ENCODE measurements around the gene MMP17. TPM values are rescaled to one million over a fixed set of nuclear protein-coding genes. Genes with fewer than 3 reads are reported as not detected.

The MMP17 gene
- total and polyA plus RNA-seq, 9 donors: 0.78 to 15.6 (median 13.3) TPM

- 51 to 55% (median 53%) methylated on average over 22 to 24 of the region's 24 CpGs for WGBS, 3 donors
- no peak for TF ChIP-seq EP300 (IDR thresholded peaks at IDR 0.05)
- no peak for TF ChIP-seq POLR2A (IDR thresholded peaks at IDR 0.05)
- Histone ChIP-seq H3K27me3 (no peaks in the 10 kb centered on the region), H3K9me3 (no peaks in the 10 kb centered on the region), H3K27ac (no peak overlapping the region), H3K4me1 (ENCODE audit: insufficient read depth) (no peaks in the 10 kb centered on the region), H3K36me3 (no peaks in the 10 kb centered on the region), H3K4me3 (no peak overlapping the region)
- DNase-seq: peak in 1 of 5 donors; percentile 32
- intact Hi-C loops (cut with DNase I): no loop called here
Observed at GRCh38 chr12:131852551-131853299, 24.5 kb downstream of the MMP17 start.

DNA sequence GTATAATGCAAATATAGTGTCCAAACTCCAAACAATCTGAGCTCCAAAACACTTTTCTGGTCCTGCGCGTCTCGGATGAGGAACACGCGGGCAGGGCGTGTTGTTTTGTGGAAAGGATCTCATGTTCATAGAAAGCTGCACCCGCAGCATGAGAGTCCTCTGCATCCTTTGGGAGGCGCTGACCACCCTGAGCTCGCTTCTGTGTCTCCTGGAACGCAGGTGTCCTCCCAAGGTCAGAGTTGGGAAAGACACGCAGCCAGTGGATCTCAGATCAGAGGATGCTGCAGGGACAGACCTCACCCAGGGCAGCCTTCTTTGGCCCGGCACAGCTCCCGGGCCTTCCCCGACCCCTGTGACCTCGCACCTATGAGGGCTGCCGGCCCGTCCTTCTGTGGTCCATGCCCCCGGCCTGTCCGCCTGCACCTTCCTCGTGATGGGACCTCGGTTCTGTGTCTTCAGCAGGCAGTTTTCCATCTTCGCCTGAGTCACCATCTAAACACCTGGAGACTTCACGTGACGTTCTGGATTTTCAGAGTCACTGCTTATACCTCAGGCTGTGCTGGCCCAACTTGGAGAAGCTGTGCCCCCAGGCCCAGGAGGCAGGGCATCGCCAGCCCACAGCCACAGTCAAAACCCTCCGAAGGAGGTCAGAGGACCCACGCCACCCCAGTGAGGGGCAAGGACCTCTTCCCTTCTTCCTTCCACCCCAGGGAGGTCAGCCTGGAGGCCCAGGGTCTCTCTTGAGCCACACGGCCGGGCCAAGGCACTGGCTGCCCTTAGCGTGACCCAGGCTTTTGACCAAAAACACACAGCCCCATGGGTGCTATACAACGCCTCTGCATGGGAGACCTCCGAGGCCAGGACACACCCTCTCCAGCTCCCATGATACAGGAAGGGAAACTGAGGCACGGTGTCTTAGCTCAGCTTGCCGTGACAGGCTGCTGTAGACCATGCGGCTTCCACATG, 25.9 kb downstream of the MMP17 start:
- WGBS, 3 donors: 69 to 75% (median 73%) methylated on average over 35 of the region's 35 CpGs
- peak in 1 of 5 donors; percentile 31 for DNase-seq
- Histone ChIP-seq H3K27ac (no peak overlapping the region), H3K4me3 (no peak overlapping the region), H3K27me3 (no peaks in the 10 kb centered on the region), H3K4me1 (ENCODE audit: insufficient read depth) (no peaks in the 10 kb centered on the region), H3K9me3 (no peaks in the 10 kb centered on the region), H3K36me3 (no peaks in the 10 kb centered on the region)
- TF ChIP-seq POLR2A (IDR thresholded peaks at IDR 0.05) (no peak), CTCF (IDR thresholded peaks at IDR 0.05) (no peak), EP300 (IDR thresholded peaks at IDR 0.05) (no peak)
- intact Hi-C loops (cut with DNase I): loop anchor here in 1 of 4 donors (1.0 kb wide), 1 partner anchor 25 kb away; no protein-coding TSS in a partner anchor

DNA sequence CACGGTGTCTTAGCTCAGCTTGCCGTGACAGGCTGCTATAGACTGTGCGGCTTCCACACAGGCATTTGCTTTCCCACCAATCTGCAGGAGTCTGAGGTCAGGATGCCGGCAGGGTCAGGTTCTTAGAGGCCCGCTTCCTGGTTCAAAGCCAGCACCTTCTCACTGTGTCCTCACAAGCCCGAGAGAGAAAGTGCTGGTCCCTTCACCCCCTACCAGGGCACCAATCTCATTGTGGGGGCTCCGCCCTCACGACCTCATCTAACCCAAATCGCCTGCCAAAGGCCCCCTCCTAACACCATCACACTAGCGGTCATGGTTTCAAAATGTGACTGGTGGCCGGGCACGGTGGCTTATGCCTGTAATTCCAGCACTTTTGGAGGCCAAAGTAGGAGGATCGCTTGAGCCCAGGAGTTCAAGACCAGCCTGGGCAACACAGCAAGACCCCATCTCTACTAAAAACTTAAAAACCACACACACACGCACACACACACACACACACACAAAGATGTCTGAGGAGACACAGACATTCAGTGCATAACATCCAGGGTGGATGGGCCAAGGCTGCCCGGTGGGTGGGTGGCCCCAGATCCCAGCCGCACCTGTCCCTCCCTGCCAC, 26.8 kb downstream of the MMP17 start:
- Histone ChIP-seq H3K36me3 (no peaks in the 10 kb centered on the region), H3K4me1 (ENCODE audit: insufficient read depth) (no peaks in the 10 kb centered on the region), H3K27ac (no peak overlapping the region), H3K27me3 (no peaks in the 10 kb centered on the region), H3K9me3 (no peaks in the 10 kb centered on the region), H3K4me3 (no peak overlapping the region)
- intact Hi-C loops (cut with DNase I): loop anchor here in 1 of 4 donors (1.0 kb wide), 1 partner anchor 26 kb away; no protein-coding TSS in a partner anchor
- no peak for TF ChIP-seq EP300 (IDR thresholded peaks at IDR 0.05)
- DNase-seq: peak in 1 of 5 donors; percentile 29
- WGBS, 3 donors: 64 to 80% (median 77%) methylated on average over 16 of the region's 16 CpGs

GRCh38 chr12:131855521-131856142, 27.4 kb downstream of the MMP17 start:
- Histone ChIP-seq H3K4me3 (no peak overlapping the region), H3K27ac (no peak overlapping the region), H3K36me3 (no peaks in the 10 kb centered on the region), H3K4me1 (ENCODE audit: insufficient read depth) (no peaks in the 10 kb centered on the region), H3K27me3 (no peaks in the 10 kb centered on the region), H3K9me3 (no peaks in the 10 kb centered on the region)
- TF ChIP-seq POLR2A (IDR thresholded peaks at IDR 0.05) (no peak), EP300 (IDR thresholded peaks at IDR 0.05) (no peak), CTCF (IDR thresholded peaks at IDR 0.05) (no peak)
- WGBS, 3 donors: 37 to 40% (median 37%) methylated on average over 30 of the region's 30 CpGs
- intact Hi-C loops (cut with DNase I): no loop called here
- DNase-seq: peak in 1 of 5 donors; percentile 33

All from ovary (tissue), 9 donors.